ENCODE data around the gene LBR. TPM values are rescaled to one million over a fixed set of nuclear protein-coding genes. Genes with fewer than 3 reads are reported as not detected.
"Not testable (repeated sequence)": the region's sequence is repeated elsewhere in the genome, so short reads cannot be mapped to it uniquely, and the experiment has no call there.

The LBR gene
- total RNA-seq, 2 donors from 2014 or later: 85.2 to 88.5 TPM

- intact Hi-C loops (cut with DNase I, micrococcal nuclease): no loop called here
These were observed 19.6 kb downstream of the LBR start for GRCh38 chr1:225408249-225408648.

GRCh38 chr1:225407755-225408154, 20.1 kb downstream of the LBR start:
- DNase-seq: no peak
- ATAC-seq: no peak
- intact Hi-C loops (cut with DNase I, micrococcal nuclease): no loop called here

More at GRCh38 chr1:225408249-225408648, 19.6 kb downstream of the LBR start:
- ATAC-seq (peak; percentile 53), DNase-seq (no peak)

- no peak for DNase-seq
- intact Hi-C loops (cut with DNase I, micrococcal nuclease): no loop called here
These were observed 20.7 kb downstream of the LBR start for GRCh38 chr1:225406976-225407725.

GRCh38 chr1:225400968-225401367, 26.9 kb downstream of the LBR start:
- DNase-seq (no peak), ATAC-seq (no peak)
- intact Hi-C loops (cut with DNase I, micrococcal nuclease): no loop called here

More at GRCh38 chr1:225406976-225407725, 20.7 kb downstream of the LBR start:
- no peak for ATAC-seq

GRCh38 chr1:225396357-225396756, 31.5 kb downstream of the LBR start:
- ATAC-seq: no peak
- intact Hi-C loops (cut with DNase I, micrococcal nuclease): no loop called here
- no peak for DNase-seq

GRCh38 chr1:225389843-225390242, 38.0 kb downstream of the LBR start:
- intact Hi-C loops (cut with DNase I, micrococcal nuclease): no loop called here
- DNase-seq (no peak), ATAC-seq (no peak)

GRCh38 chr1:225388372-225388771, 39.5 kb downstream of the LBR start:
- ATAC-seq (no peak), DNase-seq (no peak)
- intact Hi-C loops (cut with DNase I, micrococcal nuclease): no loop called here

- intact Hi-C loops (cut with DNase I, micrococcal nuclease); DNase-seq; ATAC-seq: not testable (repeated sequence)
These were observed 41.0 kb downstream of the LBR start for GRCh38 chr1:225386860-225387259.

- intact Hi-C loops (cut with DNase I, micrococcal nuclease): no loop called here
- DNase-seq (no peak), ATAC-seq (no peak)
These were observed 47.1 kb downstream of the LBR start for GRCh38 chr1:225380691-225381090.

GRCh38 chr1:225378880-225379279, 49.0 kb downstream of the LBR start:
- intact Hi-C loops (cut with DNase I, micrococcal nuclease): no loop called here
- DNase-seq: no peak
- ATAC-seq: no peak

GRCh38 chr1:225374996-225375395, 52.8 kb downstream of the LBR start:
- ATAC-seq (no peak), DNase-seq (no peak)
- intact Hi-C loops (cut with DNase I, micrococcal nuclease): no loop called here

GRCh38 chr1:225373155-225373554, 54.7 kb downstream of the LBR start:
- intact Hi-C loops (cut with DNase I, micrococcal nuclease): no loop called here
- no peak for ATAC-seq

GRCh38 chr1:225371366-225372010, 56.4 kb downstream of the LBR start:
- intact Hi-C loops (cut with DNase I, micrococcal nuclease): no loop called here
- ATAC-seq (no peak), DNase-seq (no peak)

More at GRCh38 chr1:225373155-225373554, 54.7 kb downstream of the LBR start:
- no peak for DNase-seq

GRCh38 chr1:225368036-225368552, 59.7 kb downstream of the LBR start:
- intact Hi-C loops (cut with DNase I, micrococcal nuclease): no loop called here
- DNase-seq (no peak), ATAC-seq (no peak)

- ATAC-seq (no peak), DNase-seq (no peak)
- intact Hi-C loops (cut with DNase I, micrococcal nuclease): no loop called here
These were observed 61.3 kb downstream of the LBR start for GRCh38 chr1:225366552-225366951.

GRCh38 chr1:225366018-225366417, 61.8 kb downstream of the LBR start:
- no peak for ATAC-seq
- intact Hi-C loops (cut with DNase I, micrococcal nuclease): no loop called here
- no peak for DNase-seq

- ATAC-seq (no peak), DNase-seq (no peak)
- intact Hi-C loops (cut with DNase I, micrococcal nuclease): no loop called here
These were observed 63.4 kb downstream of the LBR start for GRCh38 chr1:225364439-225364838.

GRCh38 chr1:225362805-225363204, 65.0 kb downstream of the LBR start:
- ATAC-seq: no peak
- no peak for DNase-seq
- intact Hi-C loops (cut with DNase I, micrococcal nuclease): no loop called here

- no peak for ATAC-seq
- intact Hi-C loops (cut with DNase I, micrococcal nuclease): no loop called here
- no peak for DNase-seq
These were observed 66.7 kb downstream of the LBR start for GRCh38 chr1:225361176-225361575.

GRCh38 chr1:225360119-225360518, 67.7 kb downstream of the LBR start:
- intact Hi-C loops (cut with DNase I, micrococcal nuclease): no loop called here
- no peak for ATAC-seq

More at GRCh38 chr1:225360119-225360518, 67.7 kb downstream of the LBR start:
- DNase-seq: no peak
